ENCODE measurements around the gene ITGB5.

DNA sequence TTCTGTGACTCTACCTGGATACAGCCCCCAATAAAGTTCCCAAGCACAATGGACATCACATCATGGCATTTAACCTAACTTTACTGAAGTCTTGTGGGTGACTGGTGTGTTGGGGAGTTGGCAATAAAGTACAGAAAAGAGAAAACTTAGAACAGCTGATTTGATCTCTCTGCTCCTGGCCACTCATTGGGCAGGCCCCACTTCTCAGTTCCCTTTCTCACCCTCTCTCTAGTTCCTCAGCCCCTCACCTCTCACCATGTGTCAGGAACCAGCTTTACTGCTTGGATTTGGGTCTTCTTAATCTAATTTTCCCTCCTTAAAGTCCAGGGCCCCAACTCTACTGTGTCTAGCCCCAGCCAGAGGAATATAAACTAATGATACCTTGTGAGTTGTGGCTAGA lies 48.1 kb upstream of the ITGB5 start:
- no peak for TF ChIP-seq CTCF (IDR thresholded peaks at IDR 0.05)
- no peak for TF ChIP-seq ZFX (IDR thresholded peaks at IDR 0.05; ENCODE audit: borderline replicate concordance)
